ENCODE results near the gene FRMD6.

FRMD6 gene

DNA sequence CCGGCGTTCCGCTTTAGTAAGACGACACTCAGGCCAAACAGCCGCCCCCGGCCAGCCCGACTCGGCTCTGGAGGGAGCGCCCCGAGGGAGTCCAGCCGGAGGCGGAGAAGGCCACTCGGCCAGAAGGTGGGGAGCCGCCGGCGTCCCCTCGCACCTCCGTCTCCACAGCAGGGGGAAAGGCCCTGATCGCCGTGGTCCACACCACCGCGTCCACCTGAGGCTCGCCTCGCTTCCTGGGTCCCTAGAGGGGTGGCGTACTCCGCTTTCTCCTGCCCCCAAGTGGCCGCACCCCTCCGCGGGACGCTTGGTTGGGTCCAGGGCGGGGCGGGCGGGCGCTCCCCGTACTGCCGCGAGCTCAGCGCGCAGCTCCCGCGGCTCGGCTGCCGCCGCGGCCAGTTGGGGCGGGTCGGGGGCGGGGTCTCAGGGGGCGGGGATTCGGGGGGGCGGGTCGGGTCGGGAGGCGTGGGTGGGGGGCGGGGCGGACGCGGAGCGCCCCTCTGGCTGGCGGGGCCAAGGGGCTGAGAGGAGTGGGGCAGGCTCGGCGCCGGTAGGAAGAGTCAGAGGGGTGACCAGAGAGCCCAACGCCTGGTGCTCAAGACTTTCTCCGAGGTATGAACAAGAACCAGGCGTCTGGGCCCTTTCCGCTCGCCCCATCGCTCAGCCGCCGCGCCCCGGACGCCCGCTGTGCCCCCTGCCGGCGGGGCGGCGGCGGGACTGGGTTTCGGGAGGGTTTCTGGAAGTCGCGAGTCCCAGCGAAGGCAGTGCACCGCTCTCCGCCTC, at the start of gene FRMD6:
FRMD6 (plus strand) TSS at position 523 of the 780 bp plus-strand sequence. CDS start 37,927 bp downstream, outside the sequence.
- DNase-seq = peak; percentile 86

DNA sequence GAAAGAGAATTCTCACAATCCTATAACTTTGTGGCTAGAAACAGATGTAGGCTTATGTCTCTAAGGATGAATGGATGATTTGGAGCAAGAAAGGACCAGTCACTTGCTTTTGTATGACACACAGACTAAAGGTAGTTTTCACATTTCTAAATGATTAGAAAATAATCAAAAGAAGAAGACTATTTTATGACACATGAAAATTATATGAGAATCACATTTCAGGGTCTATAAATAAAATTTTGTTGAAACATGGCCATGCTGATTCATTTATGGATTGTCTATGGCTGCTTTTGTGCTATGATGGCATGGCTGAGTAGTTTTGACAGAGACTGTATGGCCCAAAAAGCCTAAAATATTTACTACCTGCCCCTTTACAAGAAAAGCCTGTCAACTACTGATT, 49.4 kb upstream of the FRMD6 start:
- DNase-seq = no peak

DNA sequence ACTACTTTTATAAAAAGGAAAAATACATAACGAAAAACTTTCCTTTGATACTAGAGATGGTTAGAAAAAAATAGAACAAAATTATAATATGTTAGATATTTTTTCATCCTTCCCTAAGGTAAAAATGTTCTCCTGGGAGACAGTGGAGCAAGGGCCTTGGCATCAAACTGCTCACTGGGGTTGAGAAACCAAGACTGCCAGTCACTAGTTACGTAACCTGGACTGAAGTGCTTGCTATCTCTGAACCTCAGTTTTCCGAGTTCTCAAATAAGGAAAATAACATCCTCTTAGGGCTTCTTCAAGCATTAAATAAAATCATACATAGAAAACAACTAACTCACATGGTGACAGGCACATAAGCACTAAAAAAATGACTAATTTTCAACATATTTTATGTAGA, 48.2 kb upstream of the FRMD6 start:
- DNase-seq = no peak

DNA sequence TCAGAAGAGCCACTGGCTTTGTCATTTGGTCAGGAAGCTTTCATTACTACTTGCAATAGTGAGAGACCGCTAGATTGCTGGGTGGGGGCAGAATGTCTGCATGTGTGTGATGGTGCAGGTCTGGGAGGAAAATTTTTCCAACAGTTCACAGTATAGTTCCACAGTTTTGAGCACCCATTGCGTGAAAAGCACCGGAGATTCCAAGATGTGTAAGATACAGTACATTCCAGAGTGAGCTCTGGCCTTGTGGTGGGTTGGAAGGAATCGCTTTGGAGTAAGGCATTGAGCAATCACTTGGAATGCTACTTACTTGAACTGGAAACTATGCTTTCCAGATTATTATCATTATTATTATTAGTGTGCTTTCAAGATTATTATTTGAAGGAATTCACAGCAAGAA, 47.6 kb upstream of the FRMD6 start:
- DNase-seq = no peak

DNA sequence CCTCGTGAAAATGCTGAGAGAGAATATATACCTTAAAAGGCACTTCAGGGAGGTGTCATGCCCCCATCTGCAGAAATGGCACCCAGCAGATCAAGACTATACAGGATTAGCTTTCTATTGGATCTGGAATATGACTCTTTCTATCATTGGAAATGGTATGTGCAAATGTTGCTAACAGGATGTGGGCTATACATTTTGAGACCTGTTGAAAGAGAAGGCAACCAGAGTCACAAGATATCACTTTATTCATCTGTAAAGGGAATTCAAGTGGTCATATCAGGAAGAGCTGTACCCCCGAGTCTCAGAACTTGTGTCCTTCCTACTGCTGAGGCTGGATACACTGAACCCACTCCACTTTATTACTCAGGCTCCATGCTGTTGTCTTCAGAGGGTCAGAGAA, 46.1 kb upstream of the FRMD6 start:
- DNase-seq = no peak

DNA sequence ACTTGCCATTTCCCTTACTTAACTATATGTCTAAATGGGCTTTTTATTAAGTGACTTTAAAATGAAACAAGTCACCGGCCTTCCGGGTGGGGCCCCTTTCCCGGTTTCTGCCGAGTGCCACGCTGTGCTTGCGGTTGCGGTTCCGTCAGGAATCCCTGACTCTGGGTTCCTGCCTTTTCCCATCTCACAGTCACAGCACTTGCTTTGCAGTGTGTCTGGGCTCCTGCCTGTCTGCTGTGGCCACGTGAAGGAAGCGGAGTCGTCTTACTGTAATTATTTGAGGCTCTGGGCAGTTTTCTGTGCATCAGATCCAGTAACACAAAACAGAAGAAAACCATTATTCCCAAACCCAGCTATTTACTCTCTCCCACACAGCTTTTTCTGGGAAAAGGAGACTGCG, 44.0 kb upstream of the FRMD6 start:
- no peak for DNase-seq

DNA sequence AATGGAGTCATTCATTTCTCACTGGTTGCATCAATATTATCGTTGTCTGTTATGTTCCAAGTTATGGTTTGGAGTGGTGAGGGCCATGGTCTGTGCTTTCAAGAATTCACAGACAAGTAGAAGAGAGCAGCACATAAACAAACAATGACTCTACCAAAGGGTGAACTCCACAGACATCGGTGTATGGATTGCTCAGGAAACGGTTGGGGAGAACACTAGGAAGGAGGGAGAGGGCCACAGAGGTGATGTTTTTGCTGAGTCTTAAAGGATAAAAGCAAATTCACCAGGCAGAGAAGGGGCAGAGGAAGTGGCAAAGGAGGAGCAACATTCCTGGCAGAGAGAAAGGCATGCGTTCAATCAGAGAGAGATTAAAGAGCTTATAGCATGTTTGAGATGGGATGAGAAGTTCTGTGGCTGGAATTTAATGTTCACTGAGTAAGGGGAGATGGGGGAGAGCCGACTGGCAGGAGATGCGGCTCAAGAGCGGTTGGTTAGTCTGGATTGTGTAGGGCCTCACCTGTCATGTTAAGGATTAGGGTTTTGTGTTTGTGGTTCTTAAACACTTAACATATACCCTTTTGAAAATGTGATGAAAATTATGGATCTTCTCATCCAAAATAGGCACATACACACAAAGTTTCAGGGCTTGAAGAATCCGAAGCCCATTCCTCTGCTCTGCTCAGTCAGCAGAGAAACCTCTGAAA, 42.3 kb upstream of the FRMD6 start:
- no peak for DNase-seq

DNA sequence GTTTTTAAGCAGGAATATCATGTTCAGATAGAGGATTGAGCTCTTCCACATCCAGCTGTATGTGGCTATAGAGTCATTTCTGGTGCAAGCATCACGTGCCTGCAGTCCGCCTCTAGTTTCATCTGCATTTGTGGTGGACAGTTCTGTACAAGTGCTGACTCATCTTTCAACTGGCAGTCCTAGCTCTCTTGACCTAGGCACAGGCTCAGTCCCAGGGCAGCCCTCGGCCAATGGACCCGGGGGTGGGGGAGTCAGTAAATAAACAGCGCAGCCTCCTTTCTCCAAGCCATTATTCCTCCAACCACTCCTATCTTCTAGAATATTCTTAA, 41.8 kb upstream of the FRMD6 start:
- DNase-seq = no peak

DNA sequence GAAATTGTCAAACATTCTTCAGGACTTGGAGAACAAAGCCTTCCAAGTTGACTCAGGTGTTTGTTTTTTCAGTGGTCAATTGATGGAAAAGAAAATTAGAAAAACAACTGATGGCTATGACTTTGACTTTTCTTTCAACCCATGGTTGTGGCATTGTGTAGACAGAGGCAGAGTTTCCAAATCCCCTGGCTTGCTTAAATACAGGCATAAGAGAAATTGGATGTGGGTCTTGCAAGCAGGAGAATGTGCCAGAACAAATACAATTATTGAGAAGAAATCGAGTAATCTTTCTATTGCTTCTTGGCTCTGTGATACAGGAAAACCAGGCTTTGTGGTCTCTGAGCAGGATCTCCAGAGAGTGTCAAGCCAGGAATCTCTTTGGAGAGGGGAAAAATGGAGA, 40.9 kb upstream of the FRMD6 start:
- no peak for DNase-seq

DNA sequence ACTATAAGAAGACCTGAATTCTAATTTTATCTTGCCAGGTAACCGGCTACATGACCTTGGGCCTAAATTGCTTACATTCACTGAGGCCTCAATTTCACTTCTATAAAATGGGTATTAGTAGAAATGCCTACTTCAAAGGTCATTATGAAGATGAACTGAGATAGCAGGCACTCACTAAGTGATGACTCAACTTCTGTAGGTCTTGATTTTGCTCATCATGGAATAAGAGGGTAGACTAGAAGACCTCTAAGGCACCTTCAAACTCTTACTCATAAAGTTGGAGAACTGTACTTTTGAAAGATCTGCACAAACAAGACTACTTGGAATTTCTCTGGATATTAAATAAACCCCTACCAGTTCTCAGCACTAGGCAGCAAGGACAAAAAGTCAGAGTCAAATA, 39.3 kb upstream of the FRMD6 start:
- DNase-seq = no peak

DNA sequence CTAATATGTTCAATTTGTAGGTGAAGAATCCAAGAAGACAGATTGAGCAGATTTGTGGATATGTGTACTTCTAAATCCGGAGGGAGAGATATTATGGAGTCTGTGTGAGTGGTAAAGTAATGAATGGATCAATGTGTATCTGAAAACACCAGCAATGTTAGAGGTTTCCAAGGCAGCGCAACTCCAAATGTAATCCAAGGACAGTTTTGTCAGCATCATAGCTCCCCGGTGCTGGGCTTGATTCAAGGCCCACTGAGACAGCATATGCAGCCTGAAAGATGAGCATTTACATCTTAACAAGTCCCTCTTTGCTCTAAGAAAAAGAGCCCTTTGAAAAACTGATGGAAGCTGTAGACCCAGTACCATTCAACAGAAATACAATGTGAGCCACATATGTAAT, 38.3 kb upstream of the FRMD6 start:
- no peak for DNase-seq

DNA sequence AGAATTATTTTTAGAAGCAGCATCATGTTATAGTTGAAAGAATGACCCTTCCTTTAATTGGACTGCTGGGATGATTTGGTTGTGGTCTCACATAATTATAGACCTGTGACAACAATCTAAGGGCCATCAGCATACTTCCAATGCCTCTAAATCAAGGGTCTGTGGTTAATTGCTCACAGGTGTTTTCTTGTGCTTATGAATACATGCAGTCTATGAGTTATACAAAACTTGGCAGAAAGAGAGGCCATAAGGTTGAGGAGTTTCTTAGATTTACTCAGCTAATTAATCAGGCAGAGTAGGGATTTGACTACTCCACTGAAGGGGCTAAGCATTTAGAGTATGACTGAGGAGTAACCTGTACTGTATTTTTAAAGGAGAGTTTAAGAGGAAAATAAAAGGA, 37.0 kb upstream of the FRMD6 start:
- no peak for DNase-seq

DNA sequence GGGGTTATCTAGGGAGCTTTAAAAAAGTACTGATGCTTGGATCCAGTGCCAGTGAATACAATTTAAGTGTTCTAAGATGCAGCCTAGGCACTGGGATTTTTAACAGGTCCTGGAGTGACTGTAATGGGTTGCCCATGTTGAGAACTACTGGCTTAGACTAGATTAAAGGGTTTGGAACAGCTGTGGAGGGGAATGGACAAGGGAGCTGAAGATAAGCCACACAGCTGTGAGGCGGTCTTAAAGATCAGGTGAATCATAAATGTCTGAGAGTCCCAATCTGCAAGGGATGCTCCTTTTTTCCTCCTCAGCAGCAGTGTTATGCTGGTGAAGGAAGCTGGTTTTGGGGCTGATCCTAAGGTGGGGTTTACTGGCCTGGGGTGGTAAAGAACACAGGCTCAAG, 35.5 kb upstream of the FRMD6 start:
- no peak for DNase-seq

DNA sequence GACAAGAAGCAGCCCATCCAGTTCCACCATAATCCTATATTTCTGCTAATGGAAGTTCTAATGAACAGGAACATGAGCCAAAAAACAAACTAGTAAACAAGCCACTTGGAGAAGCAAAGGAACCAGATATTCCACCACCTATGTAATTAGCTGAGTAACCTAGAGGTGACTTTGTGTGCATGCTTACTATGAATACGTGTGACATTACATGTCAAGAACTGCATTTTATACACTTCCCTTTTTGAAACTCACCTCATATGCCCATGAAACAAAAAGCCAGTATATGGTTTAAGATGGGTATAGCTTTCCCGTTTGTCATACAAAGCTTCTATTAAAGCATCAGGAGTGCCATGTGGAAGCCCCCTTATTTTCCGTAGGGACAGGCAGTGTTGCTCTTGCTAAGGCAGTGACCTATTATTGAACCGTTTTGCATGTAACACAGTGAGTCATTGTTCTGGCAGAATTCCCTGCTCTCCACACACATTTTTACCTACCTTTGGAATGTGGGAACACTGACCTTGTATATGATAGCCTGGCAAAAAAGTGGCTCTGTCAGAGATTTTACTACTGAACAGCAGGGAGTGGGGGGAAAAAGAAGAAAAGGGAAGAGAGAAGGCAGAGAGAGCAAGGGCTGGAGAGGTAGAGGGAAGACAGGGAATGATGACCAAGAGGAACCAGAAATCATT, 34.8 kb upstream of the FRMD6 start:
- DNase-seq = no peak

DNA sequence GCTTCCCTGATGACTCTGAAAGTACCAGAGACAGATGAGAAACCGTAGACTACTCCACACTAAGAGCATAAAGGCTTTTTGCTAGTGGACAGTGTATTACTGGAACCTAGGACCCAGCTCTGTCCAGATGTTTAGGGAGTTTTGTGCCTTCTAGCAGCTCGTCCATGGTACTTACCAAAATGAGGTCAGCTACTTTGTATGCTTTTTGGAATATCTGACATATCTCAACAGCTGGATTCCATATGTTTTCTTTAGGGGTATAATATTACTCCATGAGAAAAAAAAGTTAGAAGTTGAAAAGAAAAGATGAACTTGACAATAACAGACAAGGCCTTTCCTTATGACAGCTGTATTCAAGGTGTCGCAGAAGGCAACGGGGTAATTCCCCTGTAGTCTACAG, 32.1 kb upstream of the FRMD6 start:
- no peak for DNase-seq

DNA sequence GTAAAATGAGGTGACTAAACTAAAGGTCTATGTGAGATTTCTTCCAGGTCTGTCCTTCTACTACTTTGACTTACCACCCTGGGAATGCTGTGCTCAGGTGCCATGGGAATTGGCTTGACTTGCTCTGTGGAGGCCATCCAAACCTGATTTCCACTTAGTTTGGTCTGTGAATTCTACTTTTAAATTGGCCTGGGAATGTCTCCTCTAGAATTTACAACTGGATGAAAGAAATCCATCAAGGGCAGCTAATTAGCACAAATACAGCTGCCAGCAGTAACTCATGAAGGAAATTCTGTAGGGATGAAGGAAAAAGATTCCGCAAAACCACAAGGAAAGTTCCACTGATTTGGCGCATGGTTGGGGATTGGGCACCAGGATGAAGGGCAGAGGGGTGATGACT, 31.7 kb upstream of the FRMD6 start:
- no peak for DNase-seq

DNA sequence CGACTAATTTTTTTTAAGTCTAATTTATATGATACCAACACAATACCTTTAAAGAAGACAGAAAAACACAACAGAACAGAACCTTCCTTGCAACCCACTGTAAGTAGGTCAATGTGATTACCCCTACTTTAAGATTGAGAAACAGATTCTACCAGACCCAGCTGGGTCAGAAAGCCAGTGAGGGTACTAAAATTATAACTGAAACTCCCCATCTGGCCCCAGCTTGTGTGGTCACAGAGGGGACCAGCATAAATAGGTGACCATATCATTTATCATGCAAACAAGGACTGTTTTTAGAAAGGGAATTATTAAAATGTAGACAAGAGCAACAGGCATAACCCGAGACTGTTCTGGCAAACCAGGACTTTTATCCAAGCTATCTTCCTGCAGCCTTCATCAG, 30.1 kb upstream of the FRMD6 start:
- DNase-seq = no peak

DNA sequence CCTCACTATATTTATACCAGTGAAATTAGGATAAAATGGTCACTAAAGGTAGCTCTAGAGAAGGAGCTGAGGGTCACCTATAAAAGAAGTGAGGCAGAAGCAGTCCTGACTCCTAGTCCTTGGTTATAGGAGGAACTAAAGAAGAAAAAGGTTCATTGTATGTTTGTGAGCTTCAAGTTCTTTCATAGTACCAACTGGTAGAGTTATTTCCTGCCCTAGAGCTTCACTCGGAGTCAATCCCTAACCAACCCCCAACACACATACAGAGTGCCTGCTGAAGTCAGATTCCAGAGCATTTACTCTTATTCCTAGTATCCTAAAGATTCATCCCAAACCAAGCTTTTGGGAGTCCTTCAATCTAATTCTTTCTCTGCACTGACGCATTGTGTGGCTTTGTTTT, 29.3 kb upstream of the FRMD6 start:
- no peak for DNase-seq

DNA sequence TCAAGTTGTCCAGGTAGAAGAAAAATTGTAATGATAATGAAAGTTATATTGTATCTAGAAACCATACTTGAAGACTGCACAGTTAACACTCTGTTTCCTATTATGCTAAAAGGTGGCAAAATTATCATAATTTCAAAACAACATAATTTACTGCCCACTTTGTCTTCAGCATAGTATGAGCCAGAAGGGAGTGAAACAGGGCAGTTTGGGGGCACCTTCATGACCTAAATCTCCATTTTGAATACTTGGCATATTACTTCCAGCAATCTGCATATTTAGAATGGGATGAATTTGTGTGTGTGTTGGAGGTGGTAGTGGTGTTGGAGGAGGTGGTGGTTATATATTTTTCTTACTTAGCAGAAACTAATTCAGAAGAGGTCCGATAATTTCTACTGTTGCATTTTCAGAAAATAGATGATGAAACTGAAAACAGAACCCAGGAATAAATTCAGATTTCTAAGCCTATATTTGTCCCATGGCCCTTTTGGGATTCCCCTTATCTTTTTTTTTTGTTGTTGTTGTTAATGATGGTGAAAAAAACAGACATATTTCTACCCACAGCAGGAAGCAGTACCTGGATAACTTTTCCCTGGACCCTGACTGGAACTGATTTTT, 26.6 kb upstream of the FRMD6 start:
- DNase-seq = no peak

DNA sequence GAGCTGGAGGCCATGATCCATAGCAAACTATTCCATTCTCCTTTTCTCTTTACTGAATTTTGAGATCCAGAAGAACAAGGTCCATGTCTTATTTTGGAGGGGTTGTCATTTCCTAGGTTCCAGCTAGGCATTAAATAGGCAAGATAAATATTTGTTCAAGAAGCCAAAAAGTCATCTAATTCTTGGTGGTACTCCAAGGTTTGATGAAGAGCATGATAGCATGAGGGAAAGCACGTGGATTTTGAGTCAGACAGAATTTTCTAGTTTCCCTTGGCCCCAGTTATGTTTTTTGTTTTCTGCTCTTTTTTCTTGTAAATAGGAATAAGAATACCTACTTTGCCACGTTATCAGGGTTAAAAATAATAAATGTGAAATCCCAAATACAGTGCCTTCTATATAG, 25.5 kb upstream of the FRMD6 start:
- DNase-seq = no peak

DNA sequence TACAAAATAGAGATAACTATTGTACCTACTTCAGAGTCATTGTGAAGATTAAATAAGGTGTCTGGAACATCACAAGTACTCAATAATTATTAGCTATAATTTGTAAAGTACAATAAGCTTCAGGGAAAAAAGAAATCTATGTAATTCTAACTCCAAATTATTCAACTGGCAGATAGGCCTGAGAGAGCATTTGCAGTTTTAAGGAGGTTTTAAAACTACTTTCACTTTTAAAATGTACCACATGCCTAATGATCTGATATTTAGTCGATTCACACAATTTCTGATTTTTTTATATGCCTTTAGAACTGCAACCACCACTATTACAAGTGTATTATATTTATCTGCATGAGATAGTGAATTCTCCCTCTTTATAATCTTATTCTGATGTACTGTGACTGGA, 24.9 kb upstream of the FRMD6 start:
- DNase-seq = no peak

DNA sequence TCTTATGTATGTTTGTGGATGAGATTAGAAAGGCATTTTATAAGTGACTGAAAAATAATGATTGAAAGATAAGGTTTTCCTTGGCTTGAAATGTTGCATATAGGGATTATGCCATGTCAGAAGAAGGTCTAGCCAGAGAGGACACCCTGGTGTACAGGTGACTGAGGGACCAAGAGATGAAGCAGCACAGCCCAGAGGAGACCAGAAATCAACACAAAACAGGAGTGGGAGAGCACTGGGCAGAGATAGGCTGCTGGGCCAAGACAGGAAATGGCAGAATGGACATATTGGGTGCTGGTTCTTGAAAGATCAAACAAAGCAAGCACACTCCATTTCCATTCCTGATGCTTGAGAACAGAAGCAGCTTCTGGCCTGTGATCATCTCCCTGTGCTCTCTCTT, 24.4 kb upstream of the FRMD6 start:
- no peak for DNase-seq

DNA sequence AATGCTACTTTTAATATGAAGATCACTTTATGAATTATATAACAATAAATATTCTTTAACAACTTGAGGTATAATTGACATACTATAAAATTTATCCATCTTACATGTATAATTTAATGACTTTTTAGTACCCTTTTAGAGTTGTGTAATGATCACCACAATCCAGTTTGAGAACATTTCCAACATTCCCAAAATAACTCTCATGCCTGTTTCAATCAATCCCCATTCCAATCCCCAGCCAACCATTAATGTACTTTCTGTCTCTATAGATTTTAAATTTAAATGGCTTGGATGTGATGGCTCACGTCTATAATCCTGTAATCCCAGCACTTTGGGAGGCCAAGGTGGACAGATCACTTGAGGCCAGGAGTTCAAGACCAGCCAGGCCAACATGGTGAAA, 23.5 kb upstream of the FRMD6 start:
- no peak for DNase-seq

DNA sequence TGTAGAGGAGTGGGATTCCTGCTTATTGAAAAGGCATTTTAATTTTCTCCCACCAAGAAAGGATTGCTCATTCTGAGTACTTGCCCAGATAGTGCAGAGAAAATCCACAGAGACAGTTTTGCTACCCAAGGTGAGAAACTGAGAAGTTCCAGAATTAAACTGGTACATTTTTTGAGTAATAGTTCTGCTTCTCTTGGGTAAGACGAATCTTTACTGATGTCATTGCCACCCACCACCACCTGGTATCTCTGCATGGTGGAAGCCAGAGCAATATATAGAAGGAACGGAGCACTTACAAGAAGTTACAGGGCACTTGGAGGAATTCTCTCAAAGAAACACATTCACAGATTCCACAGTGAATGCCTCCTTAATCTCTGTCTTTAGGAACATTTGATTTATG, 20.7 kb upstream of the FRMD6 start:
- DNase-seq = no peak

Data from midbrain (tissue), 1 donor.